HepG2 (cell line): ENCODE data around the gene ACSL3. TPM values are rescaled to one million over a fixed set of nuclear protein-coding genes. Genes with fewer than 3 reads are reported as not detected.

Source experiments
- AGO2 ChIP-seq: fragments of 200-400 bp; formaldehyde crosslinking; optimal IDR thresholded peaks from 2 replicates; pipeline ENCODE3; 2017; ENCODE audit warnings: mild to moderate bottlenecking, low read depth, low read length, moderate library complexity
- CEBPG ChIP-seq: IDR thresholded peaks from 2 replicates; pipeline ENCODE4 v1.6.1; 2016
- CENPT ChIP-seq: sonication (generic); formaldehyde crosslinking; IDR thresholded peaks from 2 replicates; pipeline ENCODE4 v1.8.0; 2022; ENCODE audit warnings: low read depth, mild to moderate bottlenecking, moderate library complexity, missing genetic modification reagents
- HNF4G ChIP-seq, 2 experiments: sonication (generic) in 1 of 2; formaldehyde crosslinking in 1 of 2; IDR thresholded peaks; 2 replicates each; pipeline versions ENCODE4 v1.4.0 to v1.6.1; 2011 to 2020; ENCODE audit warnings: borderline replicate concordance in 2 of 2, low read depth in 2 of 2, mild to moderate bottlenecking in 2 of 2, low read length in 1 of 2, missing genetic modification reagents in 1 of 2, moderate library complexity in 1 of 2
- HNRNPH1 ChIP-seq: fragments of 200-400 bp; formaldehyde crosslinking; optimal IDR thresholded peaks from 2 replicates; pipeline ENCODE3; 2017; ENCODE audit warnings: mild to moderate bottlenecking, low read depth, low read length
- RBM22 ChIP-seq: fragments of 200-400 bp; formaldehyde crosslinking; optimal IDR thresholded peaks from 2 replicates; pipeline ENCODE3; 2017; ENCODE audit warnings: mild to moderate bottlenecking, low read length, moderate library complexity
- REL ChIP-seq: sonication (generic); formaldehyde crosslinking; conservative IDR thresholded peaks from 2 replicates; pipeline ENCODE4 v1.8.0; 2022; ENCODE audit warnings: mild to moderate bottlenecking, missing genetic modification reagents, moderate library complexity
- SIN3A ChIP-seq: IDR thresholded peaks from 2 replicates; pipeline ENCODE4 v1.6.1; 2011; ENCODE audit warnings: low read depth, mild to moderate bottlenecking, control low read depth, low read length, borderline replicate concordance
- SKI ChIP-seq: fragments of 450-650 bp; IDR thresholded peaks from one replicate; pipeline ENCODE4 v1.6.1; 2018; ENCODE audit warnings: mild to moderate bottlenecking; ENCODE audit not compliant: partially characterized antibody
- SOX6 ChIP-seq, 2 experiments: fragments of 450-650 bp in 1 of 2; sonication (generic) in 1 of 2; formaldehyde crosslinking in 1 of 2; IDR thresholded peaks; 2 replicates each; pipeline versions ENCODE4 v1.4.0 to v1.6.1; 2017 to 2020; ENCODE audit warnings: antibody characterized with exemption in 1 of 2, mild to moderate bottlenecking in 1 of 2, missing genetic modification reagents in 1 of 2
- TCF7L2 ChIP-seq: IDR thresholded peaks from 2 replicates; pipeline ENCODE4 v1.6.1; 2011; ENCODE audit warnings: mild to moderate bottlenecking, low read depth, low read length, moderate library complexity
- THRA ChIP-seq: sonication (generic); formaldehyde crosslinking; IDR thresholded peaks from 2 replicates; pipeline ENCODE4 v1.4.0; 2020; ENCODE audit warnings: missing genetic modification reagents, borderline replicate concordance
- TRIM24 ChIP-seq: sonication (generic); formaldehyde crosslinking; IDR thresholded peaks from 2 replicates; pipeline ENCODE4 v1.8.0; 2022; ENCODE audit warnings: mild to moderate bottlenecking, missing genetic modification reagents
- U2AF1 ChIP-seq: fragments of 200-400 bp; formaldehyde crosslinking; optimal IDR thresholded peaks from 2 replicates; pipeline ENCODE3; 2017; ENCODE audit warnings: mild to moderate bottlenecking, low read depth, low read length
- WIZ ChIP-seq: sonication (generic); formaldehyde crosslinking; IDR thresholded peaks from 2 replicates; pipeline ENCODE4 v1.5.1; 2020; ENCODE audit warnings: mild to moderate bottlenecking, missing genetic modification reagents
- XBP1 ChIP-seq: sonication (generic); formaldehyde crosslinking; IDR thresholded peaks from 2 replicates; pipeline ENCODE4 v1.5.0; 2020; ENCODE audit warnings: missing genetic modification reagents
- ZBTB3 ChIP-seq: sonication (generic); formaldehyde crosslinking; IDR thresholded peaks from 2 replicates; pipeline ENCODE4 v1.4.0; 2020; ENCODE audit warnings: low read depth, mild to moderate bottlenecking, moderate library complexity, missing genetic modification reagents, borderline replicate concordance
- ZNF12 ChIP-seq: sonication (generic); formaldehyde crosslinking; IDR thresholded peaks from 2 replicates; pipeline ENCODE4 v1.5.0; 2020; ENCODE audit warnings: missing genetic modification reagents
- ZNF143 ChIP-seq: sonication (generic); formaldehyde crosslinking; IDR thresholded peaks from 2 replicates; pipeline ENCODE4 v1.4.0; 2020; ENCODE audit warnings: missing genetic modification reagents
- ZNF326 ChIP-seq: sonication (generic); formaldehyde crosslinking; IDR thresholded peaks from 2 replicates; pipeline ENCODE4 v1.4.0; 2020; ENCODE audit warnings: missing genetic modification reagents, borderline replicate concordance
- ZNF331 ChIP-seq: sonication (generic); formaldehyde crosslinking; IDR thresholded peaks from 2 replicates; pipeline ENCODE4 v1.4.0; 2020; ENCODE audit warnings: missing genetic modification reagents
- ZNF503 ChIP-seq: sonication (generic); formaldehyde crosslinking; IDR thresholded peaks from 2 replicates; pipeline ENCODE4 v1.4.0; 2020; ENCODE audit warnings: missing genetic modification reagents
- ZNF883 ChIP-seq: sonication (generic); formaldehyde crosslinking; IDR thresholded peaks from 2 replicates; pipeline ENCODE4 v1.5.1; 2020; ENCODE audit warnings: mild to moderate bottlenecking, missing genetic modification reagents; ENCODE audit errors: not compliant biosample characterization
- polyA plus RNA-seq, 8 experiments: library from polyadenylated mRNA; depleted of rRNA in 3 of 8; stranded (reverse) in 7 of 8; unstranded in 1 of 8; fragments of >200 nt; fragmentation: Illumina TruSeq in 4 of 8; extraction: Trizol in 4 of 8; gene quantifications; 2 replicates each; pipeline versions ENCODE4 v1.2.1 to v1.2.3, GENCODE V29; 2011 to 2016; ENCODE audit warnings: low read depth in 4 of 8, missing spikeins in 1 of 8, mixed read lengths in 1 of 8; ENCODE audit not compliant: insufficient read depth in 1 of 8
- total RNA-seq, 5 experiments: library from RNA; depleted of rRNA; stranded (reverse); fragments of >200 nt; fragmentation: Illumina TruSeq; extraction: Trizol; gene quantifications; 2 replicates each; pipeline ENCODE4 v1.2.3, GENCODE V29; 2016; ENCODE audit warnings: low read depth in 1 of 5
- TF ChIP-seq, protein P1 (sequence below): sonication (generic); formaldehyde crosslinking; IDR thresholded peaks from 2 replicates; pipeline ENCODE4 v1.4.0; 2020; ENCODE audit warnings: mild to moderate bottlenecking, missing genetic modification reagents

Gene ACSL3
- total and polyA plus RNA-seq, 2 of the 13 experiments (the other 11 are each of a cell fraction or from before 2014, with no cell fraction given), result 305 to 365 TPM

DNA sequence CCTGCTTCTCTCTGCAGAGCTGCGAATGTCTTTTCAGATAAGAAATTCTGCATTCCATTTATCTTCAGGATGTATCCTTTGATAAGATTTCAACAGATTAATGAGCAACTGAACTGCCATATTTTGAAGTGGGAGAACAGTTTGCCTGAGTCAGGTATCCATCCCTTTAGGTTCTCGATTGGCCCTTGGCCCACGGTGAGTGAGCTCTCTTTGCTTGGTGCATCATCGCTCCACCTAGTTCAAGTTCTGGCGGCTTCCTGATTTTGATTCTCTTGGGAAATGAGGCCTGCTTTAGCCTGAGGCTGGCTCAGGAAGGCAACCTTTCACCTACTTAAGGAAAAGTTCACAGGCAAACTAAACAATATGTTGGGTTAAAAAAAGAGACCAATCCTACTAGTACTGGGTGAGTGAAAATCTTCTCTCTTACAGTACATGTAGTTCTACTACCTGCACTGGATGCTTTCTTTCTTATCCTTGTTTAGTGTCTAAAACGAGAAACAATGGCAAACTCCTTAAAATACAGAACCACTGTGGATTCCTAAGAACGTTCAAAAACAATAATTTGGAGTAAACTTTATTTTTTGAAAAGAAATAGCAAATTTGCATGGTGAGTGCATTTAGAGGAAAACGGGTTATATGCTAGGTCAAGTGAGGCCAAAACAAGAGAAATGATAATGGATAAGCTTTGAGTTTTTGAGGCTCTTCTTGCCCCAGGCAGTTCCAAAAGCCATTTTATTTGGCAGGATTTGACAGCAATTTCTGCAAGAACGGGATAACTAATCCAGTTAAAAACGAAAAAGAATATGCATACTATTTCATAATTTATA lies 837 bp upstream of the ACSL3 start (continued):
- TF ChIP-seq ZBTB3 (peak; percentile 54; the same call in 1 of the 2 replicates), ZNF12 (no peak), WIZ (no peak), XBP1 (CRISPR knock-in tag) (no peak), HNF4G (IDR thresholded peaks at IDR 0.05; ENCODE audit: borderline replicate concordance, low read depth, low read length) (no peak), HNF4G (CRISPR knock-in tag; IDR thresholded peaks at IDR 0.05; ENCODE audit: borderline replicate concordance, low read depth) (no peak), TCF7L2 (no peak), ZNF143 (CRISPR knock-in tag) (no peak), RBM22 (no peak), SIN3A (no peak), CEBPG (CRISPR knock-in tag) (no peak), SOX6 (IDR thresholded peaks at IDR 0.05) (no peak), SOX6 (CRISPR knock-in tag; IDR thresholded peaks at IDR 0.05) (0 out of 2 replicates have a peak, but pooled peaks have one; percentile 10), REL (CRISPR knock-in tag) (no peak), AGO2 (no peak), ZNF503 (CRISPR knock-in tag) (no peak), TRIM24 (no peak), HNRNPH1 (no peak), THRA (CRISPR knock-in tag) (no peak), SKI (peak; percentile 91), ZNF883 (CRISPR knock-in tag) (no peak), U2AF1 (no peak), ZNF326 (CRISPR knock-in tag) (no peak), CENPT (CRISPR knock-in tag) (no peak), ZNF331 (CRISPR knock-in tag) (peak; percentile 34; the same call in 1 of the 2 replicates)
- TF ChIP-seq, protein P1, sequence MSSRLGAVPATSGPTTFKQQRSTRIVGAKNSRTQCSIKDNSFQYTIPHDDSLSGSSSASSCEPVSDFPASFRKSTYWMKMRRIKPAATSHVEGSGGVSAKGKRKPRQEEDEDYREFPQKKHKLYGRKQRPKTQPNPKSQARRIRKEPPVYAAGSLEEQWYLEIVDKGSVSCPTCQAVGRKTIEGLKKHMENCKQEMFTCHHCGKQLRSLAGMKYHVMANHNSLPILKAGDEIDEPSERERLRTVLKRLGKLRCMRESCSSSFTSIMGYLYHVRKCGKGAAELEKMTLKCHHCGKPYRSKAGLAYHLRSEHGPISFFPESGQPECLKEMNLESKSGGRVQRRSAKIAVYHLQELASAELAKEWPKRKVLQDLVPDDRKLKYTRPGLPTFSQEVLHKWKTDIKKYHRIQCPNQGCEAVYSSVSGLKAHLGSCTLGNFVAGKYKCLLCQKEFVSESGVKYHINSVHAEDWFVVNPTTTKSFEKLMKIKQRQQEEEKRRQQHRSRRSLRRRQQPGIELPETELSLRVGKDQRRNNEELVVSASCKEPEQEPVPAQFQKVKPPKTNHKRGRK (CRISPR knock-in tag), result no peak
